IMR-90 (cell line): ENCODE measurements around the gene GOT1.
A peak's percentile ranks its signal among the peaks of the same experiment; 100 is the strongest.

ENCODE experiments used
- BHLHE40 ChIP-seq: fragments of 150-350 bp; IDR thresholded peaks from 2 replicates; pipeline ENCODE4 v1.6.1; 2016; ENCODE audit warnings: mild to moderate bottlenecking, low read depth, low read length
- CEBPB ChIP-seq: IDR thresholded peaks from 2 replicates; pipeline ENCODE4 v1.6.1; 2012; ENCODE audit warnings: low read depth, low read length, improper control_type of control experiment
- CTCF ChIP-seq: conservative IDR thresholded peaks from 2 replicates; pipeline ENCODE4 v1.5.1; 2012; ENCODE audit warnings: mild to moderate bottlenecking, low read depth, low read length, improper control_type of control experiment
- MAZ ChIP-seq: IDR thresholded peaks from 2 replicates; pipeline ENCODE4 v1.6.1; 2012; ENCODE audit warnings: low read depth, mild to moderate bottlenecking, low read length, improper control_type of control experiment, moderate library complexity, borderline replicate concordance
- POLR2A ChIP-seq: IDR thresholded peaks from 2 replicates; pipeline ENCODE4 v1.6.1; 2012; ENCODE audit warnings: mild to moderate bottlenecking, low read depth, low read length
- RFX5 ChIP-seq: IDR thresholded peaks from 2 replicates; pipeline ENCODE4 v1.8.0; 2012; ENCODE audit warnings: low read depth, mild to moderate bottlenecking, low read length, moderate library complexity
- SMC3 ChIP-seq: fragments of 150-350 bp; IDR thresholded peaks from 2 replicates; pipeline ENCODE4 v1.6.1; 2016; ENCODE audit warnings: low read depth, mild to moderate bottlenecking, antibody characterized with exemption, low read length, moderate library complexity

GRCh38 chr10:99395750-99396445 lies 34.5 kb downstream of the GOT1 start:
- TF ChIP-seq CTCF (no peak), BHLHE40 (no peak; the same call in 1 of the 2 replicates), POLR2A (no peak), MAZ (peak; percentile 23; the same call in 1 of the 2 replicates), SMC3 (no peak), CEBPB (no peak), RFX5 (no peak)
